Transverse colon (tissue), 4 donors: Measurements from ENCODE around the gene GTF3C5.

Experiments
- CTCF ChIP-seq, 5 experiments: fragments of 200-600 bp in 3 of 5; fragments of 450-650 bp in 2 of 5; sonication (generic) in 3 of 5; IDR thresholded peaks; 1 replicate in 2 of 5; 2 replicates in 3 of 5; pipeline ENCODE4 v1.5.1; 2016 to 2017; ENCODE audit warnings: antibody characterized with exemption in 5 of 5, inconsistent platforms in 3 of 5, mild to moderate bottlenecking in 2 of 5, moderate library complexity in 1 of 5
- POLR2A ChIP-seq: fragments of 450-650 bp; IDR thresholded peaks from one replicate; pipeline ENCODE4 v1.6.1; 2016; ENCODE audit warnings: antibody characterized with exemption, mild to moderate bottlenecking, moderate library complexity
- POLR2AphosphoS5 ChIP-seq, 3 donors: sonication (generic); formaldehyde crosslinking; IDR thresholded peaks; one replicate each; pipeline ENCODE4 v1.6.1; 2016; ENCODE audit warnings: antibody characterized with exemption in 3 of 3

- TF ChIP-seq CTCF (IDR thresholded peaks at IDR 0.05), result no peak
- TF ChIP-seq POLR2A, result no peak
- no peak for TF ChIP-seq POLR2AphosphoS5 (IDR thresholded peaks at IDR 0.05)
Observed at GRCh38 chr9:133057006-133057405, 26.2 kb downstream of the GTF3C5 start.
